ENCODE measurements around the gene RAC3.

DNA sequence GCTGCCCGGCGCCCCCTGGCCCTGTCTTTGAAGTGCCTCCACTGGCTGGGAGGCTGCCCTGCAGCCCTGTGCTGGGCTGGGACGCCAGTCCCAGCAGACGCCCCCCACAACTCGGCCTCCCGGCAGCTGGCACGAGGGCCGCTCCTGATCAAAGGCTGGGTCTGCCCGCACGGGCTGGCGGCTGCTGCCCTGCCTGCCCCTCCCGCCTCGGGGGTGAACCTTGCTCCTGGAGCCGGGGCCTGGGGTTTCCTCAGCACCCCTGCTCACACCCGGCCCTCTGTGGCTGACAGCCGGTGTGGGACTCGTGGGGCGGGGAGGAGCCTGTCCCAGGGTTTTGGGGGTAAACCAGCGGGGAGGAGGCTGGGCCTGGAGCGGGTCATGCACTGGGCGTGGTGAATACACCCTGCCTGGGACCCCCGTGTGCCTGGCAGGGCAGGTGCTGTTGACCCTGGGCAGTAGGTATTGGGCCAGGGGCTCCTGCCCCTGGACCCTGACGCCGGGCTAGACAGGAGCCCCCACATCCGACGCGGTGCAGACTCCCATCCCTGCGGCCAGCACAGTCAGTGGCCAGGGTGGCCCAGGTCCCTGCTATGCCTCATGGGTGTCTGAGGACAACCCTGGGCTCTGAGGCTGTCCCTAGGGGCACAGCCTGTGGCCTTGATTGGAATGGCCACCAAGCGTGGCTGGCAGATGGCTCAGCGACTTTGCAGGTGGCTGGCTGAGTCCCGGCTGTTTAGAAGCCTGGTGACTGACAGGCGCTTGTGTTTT, 30.5 kb upstream of the RAC3 start:
- TF ChIP-seq, protein P1, sequence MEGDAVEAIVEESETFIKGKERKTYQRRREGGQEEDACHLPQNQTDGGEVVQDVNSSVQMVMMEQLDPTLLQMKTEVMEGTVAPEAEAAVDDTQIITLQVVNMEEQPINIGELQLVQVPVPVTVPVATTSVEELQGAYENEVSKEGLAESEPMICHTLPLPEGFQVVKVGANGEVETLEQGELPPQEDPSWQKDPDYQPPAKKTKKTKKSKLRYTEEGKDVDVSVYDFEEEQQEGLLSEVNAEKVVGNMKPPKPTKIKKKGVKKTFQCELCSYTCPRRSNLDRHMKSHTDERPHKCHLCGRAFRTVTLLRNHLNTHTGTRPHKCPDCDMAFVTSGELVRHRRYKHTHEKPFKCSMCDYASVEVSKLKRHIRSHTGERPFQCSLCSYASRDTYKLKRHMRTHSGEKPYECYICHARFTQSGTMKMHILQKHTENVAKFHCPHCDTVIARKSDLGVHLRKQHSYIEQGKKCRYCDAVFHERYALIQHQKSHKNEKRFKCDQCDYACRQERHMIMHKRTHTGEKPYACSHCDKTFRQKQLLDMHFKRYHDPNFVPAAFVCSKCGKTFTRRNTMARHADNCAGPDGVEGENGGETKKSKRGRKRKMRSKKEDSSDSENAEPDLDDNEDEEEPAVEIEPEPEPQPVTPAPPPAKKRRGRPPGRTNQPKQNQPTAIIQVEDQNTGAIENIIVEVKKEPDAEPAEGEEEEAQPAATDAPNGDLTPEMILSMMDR (optimal IDR thresholded peaks at IDR 0.05 in 1 of 3, IDR thresholded peaks at IDR 0.05 in 1 of 3, conservative IDR thresholded peaks at IDR 0.05 in 1 of 3; ENCODE audit: extremely low read depth in 1 of 3, insufficient read depth in 2 of 3, low read length in 3 of 3), result no peak
- TF ChIP-seq EZH2 (IDR thresholded peaks at IDR 0.05; ENCODE audit: low read length), result no peak
